GM10248 (cell line): Measurements from ENCODE around the gene KLHDC7A.

Source experiments
- CTCF ChIA-PET: fragments of 300-600 bp; sonication (Branson Sonifier 250); formaldehyde crosslinking; extraction: SDS; loops from one replicate; lab custom pipeline; 2021; ENCODE audit warnings: antibody characterized with exemption; lab: Yijun Ruan, JAX
- POLR2A ChIA-PET: fragments of 350-650 bp; sonication (Branson Sonifier 250); formaldehyde crosslinking; extraction: SDS; loops from one replicate; lab custom pipeline; 2020; ENCODE audit warnings: antibody characterized with exemption; lab: Yijun Ruan, JAX
- DNase-seq: peaks from one replicate; pipeline ENCODE4 v3.0.0; 2012; ENCODE audit errors: extremely low spot score
- TF ChIP-seq, protein P1 (sequence below): IDR thresholded peaks from 2 replicates; pipeline ENCODE4 v1.5.1; 2012; ENCODE audit warnings: mild to moderate bottlenecking, low read depth; ENCODE audit errors: extremely low read depth, missing control alignments, control extremely low read depth

KLHDC7A gene

DNA sequence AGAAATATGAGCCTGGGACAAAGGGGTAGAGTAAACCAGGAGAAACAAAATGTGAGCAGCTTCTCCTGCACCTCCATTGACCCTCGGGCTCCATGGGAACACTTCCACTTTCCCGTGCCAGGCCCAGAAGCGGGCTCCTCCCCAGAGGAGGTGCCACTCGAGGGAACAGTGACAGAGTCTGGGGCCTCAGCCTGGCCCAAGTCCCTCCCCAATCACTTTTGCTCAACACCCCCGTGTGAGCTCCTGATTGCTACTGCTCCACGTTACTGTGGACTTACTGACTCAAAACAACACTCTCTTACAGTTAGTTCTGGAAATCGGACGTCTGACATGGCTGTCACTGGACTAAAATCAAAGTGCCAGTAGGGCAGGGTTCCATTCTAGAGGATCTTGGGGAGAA lies 17.7 kb upstream of the KLHDC7A start:
- POLR2A ChIA-PET: interaction anchor here (0.6 kb wide), 1 partner anchor 1876 kb away, joined by 3 read pairs; no protein-coding TSS in a partner anchor
- DNase-seq: no peak
- TF ChIP-seq, protein P1, sequence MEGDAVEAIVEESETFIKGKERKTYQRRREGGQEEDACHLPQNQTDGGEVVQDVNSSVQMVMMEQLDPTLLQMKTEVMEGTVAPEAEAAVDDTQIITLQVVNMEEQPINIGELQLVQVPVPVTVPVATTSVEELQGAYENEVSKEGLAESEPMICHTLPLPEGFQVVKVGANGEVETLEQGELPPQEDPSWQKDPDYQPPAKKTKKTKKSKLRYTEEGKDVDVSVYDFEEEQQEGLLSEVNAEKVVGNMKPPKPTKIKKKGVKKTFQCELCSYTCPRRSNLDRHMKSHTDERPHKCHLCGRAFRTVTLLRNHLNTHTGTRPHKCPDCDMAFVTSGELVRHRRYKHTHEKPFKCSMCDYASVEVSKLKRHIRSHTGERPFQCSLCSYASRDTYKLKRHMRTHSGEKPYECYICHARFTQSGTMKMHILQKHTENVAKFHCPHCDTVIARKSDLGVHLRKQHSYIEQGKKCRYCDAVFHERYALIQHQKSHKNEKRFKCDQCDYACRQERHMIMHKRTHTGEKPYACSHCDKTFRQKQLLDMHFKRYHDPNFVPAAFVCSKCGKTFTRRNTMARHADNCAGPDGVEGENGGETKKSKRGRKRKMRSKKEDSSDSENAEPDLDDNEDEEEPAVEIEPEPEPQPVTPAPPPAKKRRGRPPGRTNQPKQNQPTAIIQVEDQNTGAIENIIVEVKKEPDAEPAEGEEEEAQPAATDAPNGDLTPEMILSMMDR: no peak
- CTCF ChIA-PET: no interaction called here

DNA sequence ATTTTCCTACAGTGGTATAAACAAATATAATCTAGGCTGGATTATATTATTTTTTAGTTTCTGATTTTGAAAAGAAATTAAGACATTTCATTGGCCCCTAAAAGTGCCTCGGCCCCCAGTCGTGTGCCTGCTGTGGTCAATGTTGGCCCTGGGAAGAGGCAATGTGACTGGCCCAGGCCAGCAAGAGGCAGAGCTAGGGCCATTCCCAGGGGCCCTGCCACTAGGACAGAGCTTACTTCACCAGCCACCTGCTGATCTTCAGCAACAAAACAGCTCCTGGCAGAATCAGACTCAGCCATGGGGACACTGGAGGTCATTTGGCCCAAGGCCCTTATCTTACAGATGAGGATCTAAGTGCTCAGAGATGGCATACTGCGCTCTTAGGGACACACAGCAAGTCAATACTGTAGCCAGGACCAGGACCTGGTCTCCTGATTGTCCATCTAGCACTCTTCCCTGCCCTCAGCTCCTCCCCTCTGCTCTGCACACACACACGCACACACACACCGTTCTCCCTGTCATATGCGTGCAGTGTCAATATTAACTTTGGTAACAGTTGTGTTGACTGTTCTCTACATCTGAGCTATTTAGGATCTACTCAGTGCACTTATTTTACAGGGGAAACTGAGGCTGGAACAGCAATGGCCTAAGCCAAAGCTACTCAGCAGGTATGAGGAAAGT lies 16.6 kb upstream of the KLHDC7A start:
- ChIA-PET POLR2A (no interaction called here), CTCF (no interaction called here)
- DNase-seq: no peak
- TF ChIP-seq, protein P1: no peak

DNA sequence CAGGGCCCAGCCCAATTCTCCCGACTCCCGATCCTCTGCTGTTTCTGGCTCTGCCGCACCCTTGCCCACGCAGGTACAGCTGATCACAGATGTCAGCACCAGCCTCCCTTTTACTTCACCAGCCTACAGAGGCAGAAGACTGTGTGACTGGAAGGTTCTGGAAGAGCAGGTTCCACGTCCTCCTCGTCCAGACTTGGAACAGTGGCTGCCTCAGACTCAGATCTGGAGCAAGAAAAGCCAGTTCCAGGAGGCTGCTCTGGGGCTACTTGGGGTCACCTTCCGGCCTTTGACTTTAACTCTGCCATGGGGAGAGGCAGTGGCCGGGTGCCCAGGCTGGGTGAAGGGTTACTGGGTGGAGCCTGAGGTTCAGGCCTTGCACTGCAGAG lies 16.1 kb upstream of the KLHDC7A start:
- no peak for DNase-seq
- TF ChIP-seq, protein P1: no peak
- CTCF ChIA-PET: no interaction called here
- POLR2A ChIA-PET: no interaction called here

DNA sequence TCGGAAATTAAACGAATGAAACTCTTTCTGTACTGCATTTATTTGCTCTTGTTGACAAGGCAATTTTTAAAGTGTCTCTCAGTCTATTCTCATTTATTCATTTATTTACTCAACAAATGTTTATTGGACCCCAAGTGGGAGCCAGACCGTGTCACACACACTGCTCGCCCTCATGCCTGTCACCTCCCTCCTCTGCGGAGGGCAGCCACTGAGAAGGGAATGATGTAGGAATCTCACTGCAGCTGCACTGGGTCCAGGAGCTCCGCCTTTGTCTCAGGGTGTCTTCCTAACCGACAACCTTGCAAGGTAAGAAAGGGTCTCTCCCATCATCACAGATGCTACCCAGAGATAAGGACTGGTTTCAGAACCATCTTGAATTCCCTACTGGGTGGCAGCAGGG lies 14.1 kb upstream of the KLHDC7A start:
- POLR2A ChIA-PET: no interaction called here
- TF ChIP-seq, protein P1: no peak
- DNase-seq: no peak
- CTCF ChIA-PET: no interaction called here

DNA sequence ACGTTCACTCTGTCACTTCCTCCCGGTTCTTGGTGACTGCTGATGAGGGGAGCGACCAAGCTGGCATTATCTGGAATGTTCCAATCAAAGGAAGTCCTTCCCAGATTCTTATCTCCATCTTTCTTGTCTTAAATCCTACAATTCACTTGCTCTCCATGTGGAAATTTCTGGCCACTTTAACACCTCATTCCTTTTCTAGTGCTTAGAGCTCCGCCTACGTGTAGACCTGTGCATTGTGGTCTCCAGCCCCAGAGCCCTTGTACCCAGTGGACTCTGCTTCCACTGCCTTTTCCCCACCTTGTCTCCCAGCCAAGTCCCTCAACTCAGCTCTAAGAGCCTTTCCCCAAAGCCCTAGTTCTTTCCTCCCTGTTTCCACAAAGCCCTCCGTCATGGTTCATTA lies 12.2 kb upstream of the KLHDC7A start:
- TF ChIP-seq, protein P1: no peak
- ChIA-PET CTCF (interaction anchor here (1.4 kb wide), 1 partner anchor 11 kb away, joined by 3 read pairs; no protein-coding TSS in a partner anchor), POLR2A (no interaction called here)
- no peak for DNase-seq

DNA sequence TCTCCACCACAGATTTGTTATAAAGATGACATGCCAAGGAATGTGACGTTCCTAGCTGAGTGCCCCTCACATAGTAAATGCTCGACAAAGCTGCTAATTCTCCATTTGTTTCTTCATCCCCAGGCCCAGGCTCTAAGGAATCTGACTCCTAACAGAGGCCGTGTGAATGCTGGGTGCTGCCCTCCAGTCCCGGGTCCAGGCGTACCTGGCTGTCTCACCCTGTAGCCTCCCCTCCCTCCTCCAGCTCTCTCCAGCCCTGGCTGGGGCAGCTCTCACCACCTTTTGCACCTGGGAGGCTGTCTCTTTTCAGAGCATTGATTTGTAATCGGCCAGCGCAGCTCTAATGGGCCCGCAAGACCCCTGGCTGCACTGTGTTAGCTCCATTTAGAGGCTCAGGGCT lies 11.2 kb upstream of the KLHDC7A start:
- ChIA-PET CTCF (interaction anchor here (1.4 kb wide), 1 partner anchor 10 kb away, joined by 3 read pairs; no protein-coding TSS in a partner anchor), POLR2A (interaction anchor here (0.6 kb wide), 1 partner anchor 799 kb away, joined by 4 read pairs; no protein-coding TSS in a partner anchor)
- TF ChIP-seq, protein P1: no peak
- DNase-seq: no peak
